ENCODE results near the gene POLE4.

Gene POLE4

GRCh38 chr2:74924463-74925265, 33.8 kb upstream of the POLE4 start:
- no peak for DNase-seq
- Histone ChIP-seq H3K36me3 (replicated peaks) (no peaks in the 10 kb centered on the region), H3K27me3 (replicated peaks) (no peaks in the 10 kb centered on the region), H3K4me3 (ENCODE audit: low read depth, low read length) (no peak overlapping the region), H3K27ac (no peak overlapping the region)
- TF ChIP-seq, protein P1, sequence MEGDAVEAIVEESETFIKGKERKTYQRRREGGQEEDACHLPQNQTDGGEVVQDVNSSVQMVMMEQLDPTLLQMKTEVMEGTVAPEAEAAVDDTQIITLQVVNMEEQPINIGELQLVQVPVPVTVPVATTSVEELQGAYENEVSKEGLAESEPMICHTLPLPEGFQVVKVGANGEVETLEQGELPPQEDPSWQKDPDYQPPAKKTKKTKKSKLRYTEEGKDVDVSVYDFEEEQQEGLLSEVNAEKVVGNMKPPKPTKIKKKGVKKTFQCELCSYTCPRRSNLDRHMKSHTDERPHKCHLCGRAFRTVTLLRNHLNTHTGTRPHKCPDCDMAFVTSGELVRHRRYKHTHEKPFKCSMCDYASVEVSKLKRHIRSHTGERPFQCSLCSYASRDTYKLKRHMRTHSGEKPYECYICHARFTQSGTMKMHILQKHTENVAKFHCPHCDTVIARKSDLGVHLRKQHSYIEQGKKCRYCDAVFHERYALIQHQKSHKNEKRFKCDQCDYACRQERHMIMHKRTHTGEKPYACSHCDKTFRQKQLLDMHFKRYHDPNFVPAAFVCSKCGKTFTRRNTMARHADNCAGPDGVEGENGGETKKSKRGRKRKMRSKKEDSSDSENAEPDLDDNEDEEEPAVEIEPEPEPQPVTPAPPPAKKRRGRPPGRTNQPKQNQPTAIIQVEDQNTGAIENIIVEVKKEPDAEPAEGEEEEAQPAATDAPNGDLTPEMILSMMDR (IDR thresholded peaks at IDR 0.05; ENCODE audit: low read depth, low read length, missing control alignments), result no peak
- in situ Hi-C loops (cut with HindIII; ENCODE audit: low pct_ligation_motif_present, low sequenced_read_pairs), result no loop called here

GRCh38 chr2:74925361-74925786, 33.1 kb upstream of the POLE4 start:
- in situ Hi-C loops (cut with HindIII; ENCODE audit: low pct_ligation_motif_present, low sequenced_read_pairs), result no loop called here
- no peak overlapping the region for H3K27ac ChIP-seq
- DNase-seq, result no peak
- no peak overlapping the region for H3K4me3 ChIP-seq (ENCODE audit: low read depth, low read length)
- no peaks in the 10 kb centered on the region for H3K27me3 ChIP-seq (replicated peaks)
- TF ChIP-seq, protein P1 (IDR thresholded peaks at IDR 0.05; ENCODE audit: low read depth, low read length, missing control alignments), result no peak
- no peaks in the 10 kb centered on the region for H3K36me3 ChIP-seq (replicated peaks)

GRCh38 chr2:74927621-74928020, 30.8 kb upstream of the POLE4 start:
- in situ Hi-C loops (cut with HindIII; ENCODE audit: low pct_ligation_motif_present, low sequenced_read_pairs), result no loop called here
- no peak for DNase-seq
- Histone ChIP-seq H3K36me3 (replicated peaks) (no peaks in the 10 kb centered on the region), H3K4me3 (ENCODE audit: low read depth, low read length) (no peak overlapping the region), H3K27ac (no peak overlapping the region), H3K27me3 (replicated peaks) (no peaks in the 10 kb centered on the region)
- TF ChIP-seq, protein P1 (IDR thresholded peaks at IDR 0.05; ENCODE audit: low read depth, low read length, missing control alignments), result no peak

GRCh38 chr2:74930811-74931486, 27.5 kb upstream of the POLE4 start:
- Histone ChIP-seq H3K27me3 (replicated peaks) (no peaks in the 10 kb centered on the region), H3K27ac (no peak overlapping the region), H3K4me3 (ENCODE audit: low read depth, low read length) (no peak overlapping the region), H3K36me3 (replicated peaks) (no peaks in the 10 kb centered on the region)
- no peak for DNase-seq
- in situ Hi-C loops (cut with HindIII; ENCODE audit: low pct_ligation_motif_present, low sequenced_read_pairs), result no loop called here
- TF ChIP-seq, protein P1 (IDR thresholded peaks at IDR 0.05; ENCODE audit: low read depth, low read length, missing control alignments), result no peak

- H3K27ac ChIP-seq, result no peak overlapping the region
- no peaks in the 10 kb centered on the region for H3K27me3 ChIP-seq (replicated peaks)
- no peak overlapping the region for H3K4me3 ChIP-seq (ENCODE audit: low read depth, low read length)
- TF ChIP-seq, protein P1 (IDR thresholded peaks at IDR 0.05; ENCODE audit: low read depth, low read length, missing control alignments), result no peak
- DNase-seq, result no peak
- in situ Hi-C loops (cut with HindIII; ENCODE audit: low pct_ligation_motif_present, low sequenced_read_pairs), result no loop called here
- no peaks in the 10 kb centered on the region for H3K36me3 ChIP-seq (replicated peaks)
These were observed 26.5 kb upstream of the POLE4 start for GRCh38 chr2:74931940-74932339.
